Esophagus muscularis mucosa (tissue), 4 donors: ENCODE data around the gene C5orf58. TPM values are rescaled to one million over a fixed set of nuclear protein-coding genes. Genes with fewer than 3 reads are reported as not detected.

Source experiments
- DNase-seq: peaks from one replicate; pipeline ENCODE4 v3.0.0-alpha.2; 2017; ENCODE audit errors: extremely low spot score
- H3K27ac ChIP-seq, 4 donors: fragments of 200-600 bp; sonication (generic); replicated peaks in 1 of 4; 1 replicate in 3 of 4; 2 replicates in 1 of 4; pipeline ENCODE4 v1.5.1; 2016 to 2019; ENCODE audit warnings: mild to moderate bottlenecking in 1 of 4
- H3K27me3 ChIP-seq, 4 donors: fragments of 200-600 bp; sonication (generic); one replicate each; pipeline versions ENCODE4 v1.5.1 to v1.6.0; 2016 to 2019
- H3K36me3 ChIP-seq, 4 donors: fragments of 200-600 bp; sonication (generic); one replicate each; pipeline ENCODE4 v1.5.1; 2016 to 2019
- H3K4me1 ChIP-seq, 4 donors: fragments of 200-600 bp; sonication (generic); one replicate each; pipeline ENCODE4 v1.5.1; 2016 to 2019
- H3K4me3 ChIP-seq, 4 donors: fragments of 200-600 bp; sonication (generic); 1 replicate in 2 of 4; 2 replicates in 2 of 4; pipeline ENCODE4 v1.5.1; 2016 to 2019; ENCODE audit warnings: mild to moderate bottlenecking in 4 of 4, moderate library complexity in 1 of 4
- H3K9me3 ChIP-seq, 4 donors: fragments of 200-600 bp; sonication (generic); 1 replicate in 3 of 4; 2 replicates in 1 of 4; pipeline ENCODE4 v1.5.1; 2016 to 2019
- CTCF ChIP-seq, 3 experiments: fragments of 200-600 bp in 2 of 3; fragments of 450-650 bp in 1 of 3; sonication (generic) in 2 of 3; IDR thresholded peaks; one replicate each; pipeline ENCODE4 v1.5.1; 2017 to 2019; ENCODE audit warnings: antibody characterized with exemption in 3 of 3, mild to moderate bottlenecking in 2 of 3, moderate library complexity in 1 of 3
- EP300 ChIP-seq: sonication (generic); formaldehyde crosslinking; IDR thresholded peaks from one replicate; pipeline ENCODE4 v1.6.1; 2017; ENCODE audit warnings: antibody characterized with exemption
- POLR2A ChIP-seq: fragments of 450-650 bp; IDR thresholded peaks from one replicate; pipeline ENCODE4 v1.6.1; 2017; ENCODE audit warnings: antibody characterized with exemption, moderate library complexity, mild to moderate bottlenecking, low read depth
- POLR2AphosphoS5 ChIP-seq, 2 donors: sonication (generic); formaldehyde crosslinking; IDR thresholded peaks; one replicate each; pipeline ENCODE4 v1.6.1; 2017; ENCODE audit warnings: antibody characterized with exemption in 2 of 2
- WGBS: methylation state at CpG from one replicate; pipeline ENCODE4 v1.1.5; 2018; 5-methylcytosine and 5-hydroxymethylcytosine counted together
- intact Hi-C: fragments of 100-400 bp; cut with DNase I; formaldehyde crosslinking; loops from one replicate; pipeline ENCODE4 v1.15.1; 2023
- total RNA-seq, 4 donors: library from RNA; depleted of rRNA; stranded (reverse); fragments of >200 nt; gene quantifications; one replicate each; pipeline versions ENCODE4 v1.1.0 to v1.2.1, GENCODE V29; 2016

C5orf58 gene
- total RNA-seq, 4 donors from 2014 or later, result 6.5 TPM; not detected in 3

GRCh38 chr5:170267431-170268152 is 34.8 kb downstream of the C5orf58 start:
- intact Hi-C loops, result loop anchor here (2.0 to 5.0 kb wide), 2 partner anchors 40 to 153 kb away; no protein-coding TSS in a partner anchor
- H3K27ac ChIP-seq, result peak overlapping the region in 2 of 4 donors; percentile 51 to 58
- H3K4me3 ChIP-seq, result peak overlapping the region in 3 of 4 donors; percentile 22 to 31 (median 27)
- 42% methylated on average over 16 of the region's 16 CpGs for WGBS
- no peak for DNase-seq
- H3K27me3 ChIP-seq, result peaks cover 0 to 6% (median 0%) of the 10 kb centered on the region in 4 donors
- peaks cover 0 to 13% (median 0%) of the 10 kb centered on the region in 4 donors for H3K36me3 ChIP-seq
- H3K4me1 ChIP-seq, result peaks cover 8 to 39% (median 31%) of the 10 kb centered on the region in 4 donors
- TF ChIP-seq POLR2A (no peak), POLR2AphosphoS5 (IDR thresholded peaks at IDR 0.05) (peak in 1 of 2 donors; percentile 52), CTCF (IDR thresholded peaks at IDR 0.05) (peak; percentile 86 to 88 (median 88))
- H3K9me3 ChIP-seq, result no peaks in the 10 kb centered on the region

- H3K36me3 ChIP-seq, result peaks cover 0 to 9% (median 0%) of the 10 kb centered on the region in 4 donors
- H3K9me3 ChIP-seq, result no peaks in the 10 kb centered on the region
- DNase-seq, result no peak
- H3K4me1 ChIP-seq, result peaks cover 8 to 39% (median 31%) of the 10 kb centered on the region in 4 donors
- no peak for TF ChIP-seq POLR2AphosphoS5 (IDR thresholded peaks at IDR 0.05)
- no peak for TF ChIP-seq CTCF (IDR thresholded peaks at IDR 0.05)
- TF ChIP-seq POLR2A, result no peak
- no peak for TF ChIP-seq EP300
- intact Hi-C loops, result loop anchor here (2.0 to 5.0 kb wide), 2 partner anchors 41 to 153 kb away; no protein-coding TSS in a partner anchor
- WGBS, result 35% methylated on average over 15 of the region's 15 CpGs
- H3K27me3 ChIP-seq, result peaks cover 0 to 6% (median 0%) of the 10 kb centered on the region in 4 donors
- H3K4me3 ChIP-seq, result peak overlapping the region; percentile 22 to 31 (median 25)
- peak overlapping the region; percentile 32 to 61 (median 54) for H3K27ac ChIP-seq
Observed at GRCh38 chr5:170268153-170268689, 35.4 kb downstream of the C5orf58 start.

- no peaks in the 10 kb centered on the region for H3K9me3 ChIP-seq
- H3K4me1 ChIP-seq, result peaks cover 8 to 39% (median 31%) of the 10 kb centered on the region in 4 donors
- intact Hi-C loops, result loop anchor here (2.0 to 5.0 kb wide), 2 partner anchors 42 to 152 kb away; no protein-coding TSS in a partner anchor
- H3K27me3 ChIP-seq, result peaks cover 0 to 6% (median 0%) of the 10 kb centered on the region in 4 donors
- DNase-seq, result no peak
- peak overlapping the region in 2 of 4 donors; percentile 18 to 60 for H3K27ac ChIP-seq
- WGBS, result 3% methylated on average over 3 of the region's 3 CpGs
- peaks cover 0 to 12% (median 0%) of the 10 kb centered on the region in 4 donors for H3K36me3 ChIP-seq
- TF ChIP-seq EP300, result no peak
- TF ChIP-seq POLR2AphosphoS5 (IDR thresholded peaks at IDR 0.05), result no peak
- no peak for TF ChIP-seq POLR2A
- TF ChIP-seq CTCF (IDR thresholded peaks at IDR 0.05), result no peak
- H3K4me3 ChIP-seq, result no peak overlapping the region
Observed at GRCh38 chr5:170268884-170269283, 36.1 kb downstream of the C5orf58 start.

- intact Hi-C loops, result loop anchor here (2.0 to 5.0 kb wide), 2 partner anchors 42 to 151 kb away; no protein-coding TSS in a partner anchor
- no peaks in the 10 kb centered on the region for H3K9me3 ChIP-seq
- H3K36me3 ChIP-seq, result peaks cover 0 to 9% (median 2%) of the 10 kb centered on the region in 4 donors
- H3K27me3 ChIP-seq, result peaks cover 0 to 6% (median 0%) of the 10 kb centered on the region in 4 donors
- 81% methylated on average over 7 of the region's 7 CpGs for WGBS
- peak overlapping the region in 2 of 4 donors; percentile 18 to 60 for H3K27ac ChIP-seq
- peaks cover 8 to 39% (median 31%) of the 10 kb centered on the region in 4 donors for H3K4me1 ChIP-seq
- H3K4me3 ChIP-seq, result no peak overlapping the region
- no peak for DNase-seq
- TF ChIP-seq CTCF (IDR thresholded peaks at IDR 0.05) (no peak), POLR2A (no peak), EP300 (no peak), POLR2AphosphoS5 (IDR thresholded peaks at IDR 0.05) (no peak)
Observed at GRCh38 chr5:170269579-170269978, 36.8 kb downstream of the C5orf58 start.
